GM18951 (cell line): ENCODE results near the gene ANKS3.
"Not testable (repeated sequence)": the region's sequence is repeated elsewhere in the genome, so short reads cannot be mapped to it uniquely, and the experiment has no call there.

Experiments
- POLR2A ChIP-seq: IDR thresholded peaks from 4 replicates; pipeline ENCODE4 v1.6.1; 2011; ENCODE audit warnings: mild to moderate bottlenecking; ENCODE audit not compliant: insufficient read length, insufficient read depth; ENCODE audit errors: extremely low read depth
- in situ Hi-C: fragments of 300-500 bp; cut with MboI; formaldehyde crosslinking; loops from one replicate; pipeline ENCODE4 v1.12.0; 2022; ENCODE audit warnings: low sequenced_read_pairs, mixed read lengths, inconsistent platforms; ENCODE audit not compliant: unreplicated experiment

ANKS3 gene

DNA sequence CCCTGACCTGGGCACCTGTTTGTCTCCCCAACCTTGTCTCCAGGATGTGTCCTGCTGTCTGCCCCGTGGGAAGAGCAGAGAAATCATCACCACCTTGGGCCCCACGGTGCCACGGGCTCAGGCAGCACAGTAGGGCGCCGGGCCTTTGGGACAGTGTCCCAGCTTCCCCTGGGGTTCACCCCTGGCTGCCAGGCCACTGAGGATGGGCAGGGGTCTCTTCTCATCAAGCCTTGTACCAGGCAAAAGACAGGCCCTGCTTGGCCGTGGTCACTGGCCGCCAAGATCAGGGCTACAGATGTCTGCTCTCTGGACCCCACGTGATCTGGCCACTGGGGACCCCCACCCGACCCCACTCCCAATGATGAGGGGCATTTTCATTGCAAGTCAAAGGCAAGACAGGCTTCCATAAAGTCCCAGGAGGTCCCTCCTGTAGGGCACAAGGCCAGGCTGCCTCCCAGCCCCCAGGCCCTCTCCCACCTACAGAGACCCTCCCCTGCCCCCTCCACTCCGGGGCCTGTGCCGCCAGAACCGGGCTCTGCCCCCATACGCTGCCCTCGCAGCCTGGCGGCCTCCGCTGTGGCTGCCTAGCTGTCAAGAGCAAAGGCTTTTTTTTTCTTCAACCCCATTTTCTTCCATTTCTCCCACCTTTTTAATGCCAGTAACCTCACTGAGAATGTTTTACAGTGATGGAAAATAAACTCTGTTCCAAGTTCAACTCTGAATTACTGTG, 14.8 kb upstream of the ANKS3 start:
- TF ChIP-seq POLR2A = no peak
- in situ Hi-C loops = no loop called here

DNA sequence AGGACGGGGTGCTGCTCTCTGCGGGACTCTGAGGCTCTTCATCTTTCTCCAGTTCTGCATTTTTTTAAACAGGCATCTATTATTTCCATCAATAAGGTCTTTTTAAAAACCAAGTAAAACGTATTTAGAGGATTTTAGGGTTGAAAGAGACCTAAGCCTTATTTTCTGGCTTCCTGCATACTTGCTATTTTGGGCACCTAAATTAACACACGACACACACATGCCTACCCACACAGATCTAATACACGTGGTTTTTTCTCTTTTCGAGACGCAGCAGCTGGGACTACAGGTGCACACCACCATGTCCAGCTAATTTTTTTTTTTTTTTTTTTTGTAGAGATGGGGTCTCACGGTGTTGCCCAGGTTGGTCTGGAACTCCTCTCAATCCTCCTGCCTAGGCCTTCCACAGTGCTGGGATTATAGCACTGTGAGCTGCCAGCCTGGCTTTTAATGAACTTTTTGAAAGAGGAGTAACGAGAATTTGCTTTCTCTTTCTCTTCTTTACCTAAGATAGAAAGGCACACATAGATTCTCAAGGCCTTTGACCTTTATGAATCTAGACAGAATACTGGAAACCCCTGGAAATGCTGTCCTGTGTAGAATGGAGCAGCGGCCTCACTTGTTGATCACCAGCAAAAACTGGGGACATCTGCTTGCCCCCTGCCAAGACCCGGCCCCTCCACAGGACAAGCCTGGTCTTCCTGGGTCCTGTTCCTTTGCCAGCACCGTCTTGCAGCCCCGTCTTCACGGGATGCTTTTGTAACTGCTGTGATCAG, 14.0 kb upstream of the ANKS3 start:
- TF ChIP-seq POLR2A = no peak
- in situ Hi-C loops = no loop called here

DNA sequence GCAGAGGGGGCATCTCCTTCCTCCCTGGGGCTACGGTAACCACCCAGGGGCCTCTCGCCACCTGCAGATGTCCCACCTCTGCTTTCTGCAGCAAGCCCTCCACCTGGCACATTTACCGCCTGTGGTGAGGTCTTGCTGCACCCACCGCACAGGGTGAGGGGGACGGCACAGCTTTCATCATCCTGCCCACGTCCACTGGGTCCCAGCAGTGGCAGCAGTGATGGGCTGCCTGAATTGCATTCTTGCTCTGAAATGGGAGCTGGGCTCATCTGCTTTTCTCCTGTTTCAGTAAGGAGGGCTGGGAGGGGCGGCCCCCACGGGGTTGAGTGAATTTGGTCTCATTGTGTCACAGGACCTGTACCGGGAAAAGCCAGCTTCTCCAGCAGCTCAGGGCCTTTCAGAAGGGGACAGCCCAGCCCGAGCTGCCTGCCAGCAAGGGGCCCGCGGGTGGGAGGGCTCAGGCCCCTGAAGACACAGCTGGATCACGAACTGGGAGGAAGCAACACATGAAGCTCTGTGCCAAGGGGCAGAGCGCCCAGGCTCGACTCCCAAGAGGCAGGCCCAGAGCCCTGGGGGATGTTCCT, 13.0 kb upstream of the ANKS3 start:
- no peak for TF ChIP-seq POLR2A
- in situ Hi-C loops = no loop called here

DNA sequence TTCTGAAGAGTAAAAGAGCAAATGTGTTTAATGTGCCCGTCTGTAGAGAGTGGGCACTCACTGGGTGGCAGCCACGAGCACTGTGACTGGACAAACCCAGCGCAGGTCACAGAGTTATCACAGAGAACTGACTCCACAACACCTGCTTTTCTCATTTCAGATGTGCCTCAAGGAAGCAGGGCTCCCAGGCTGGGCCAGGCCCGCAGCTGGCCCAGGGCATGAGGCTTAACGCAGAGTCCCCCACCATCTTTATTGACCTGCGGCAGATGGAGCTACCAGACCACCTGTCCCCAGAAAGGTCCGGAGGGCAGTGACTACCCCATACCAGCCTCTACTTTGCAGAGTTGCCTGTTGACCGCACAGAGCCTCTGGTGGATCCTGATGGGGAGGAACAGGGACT, 12.1 kb upstream of the ANKS3 start:
- TF ChIP-seq POLR2A = no peak
- in situ Hi-C loops = no loop called here

DNA sequence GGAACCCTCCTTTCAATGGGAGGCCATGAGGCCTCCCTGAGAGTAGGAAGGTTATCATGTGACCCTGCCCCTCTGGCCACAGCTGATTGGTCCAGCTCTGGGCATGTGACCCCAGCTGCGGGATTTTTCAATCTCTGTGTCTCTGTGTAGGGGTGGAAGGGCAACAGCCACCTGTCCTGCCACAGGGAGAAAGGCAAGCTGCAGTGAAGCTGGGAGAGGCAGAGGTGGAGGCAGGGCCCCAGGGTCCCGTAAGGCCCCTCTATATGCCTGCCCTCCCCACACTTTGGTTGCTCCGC, 11.2 kb upstream of the ANKS3 start:
- no peak for TF ChIP-seq POLR2A
- in situ Hi-C loops = no loop called here

DNA sequence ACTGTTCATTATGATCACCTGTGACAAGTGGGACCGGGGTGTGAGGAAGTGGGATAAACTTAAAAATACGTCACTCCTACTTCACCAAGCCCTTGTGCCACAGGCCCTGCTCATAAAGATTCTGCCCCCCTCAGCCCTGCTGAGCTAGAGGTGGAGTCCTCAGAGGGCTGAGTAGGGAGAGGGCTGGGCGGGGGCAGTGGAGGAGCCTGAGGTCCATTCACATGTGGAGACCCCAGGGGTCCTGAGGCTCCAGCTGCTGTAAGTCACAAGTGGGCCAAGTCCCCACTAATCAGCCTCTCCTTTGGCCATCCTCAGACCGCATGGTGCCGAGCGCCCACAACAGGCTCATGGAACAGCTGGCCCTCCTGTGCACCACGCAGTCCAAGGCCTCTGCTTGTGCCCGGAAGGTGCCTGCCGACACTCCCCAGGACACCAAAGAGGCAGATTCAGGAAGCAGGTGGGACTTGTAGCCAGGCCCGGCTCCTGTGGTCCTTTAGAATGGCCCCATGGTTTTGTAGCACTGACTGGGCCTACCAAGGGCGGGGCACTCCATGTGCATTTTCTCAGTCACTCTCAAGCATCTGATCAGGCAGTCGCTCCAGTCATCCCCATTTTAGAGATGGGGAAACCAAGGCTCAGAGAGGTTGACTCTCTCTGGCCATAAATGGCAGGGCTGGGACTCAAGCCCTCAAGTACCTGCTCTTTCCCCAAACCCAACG, 10.6 kb upstream of the ANKS3 start:
- TF ChIP-seq POLR2A = no peak
- in situ Hi-C loops = no loop called here

DNA sequence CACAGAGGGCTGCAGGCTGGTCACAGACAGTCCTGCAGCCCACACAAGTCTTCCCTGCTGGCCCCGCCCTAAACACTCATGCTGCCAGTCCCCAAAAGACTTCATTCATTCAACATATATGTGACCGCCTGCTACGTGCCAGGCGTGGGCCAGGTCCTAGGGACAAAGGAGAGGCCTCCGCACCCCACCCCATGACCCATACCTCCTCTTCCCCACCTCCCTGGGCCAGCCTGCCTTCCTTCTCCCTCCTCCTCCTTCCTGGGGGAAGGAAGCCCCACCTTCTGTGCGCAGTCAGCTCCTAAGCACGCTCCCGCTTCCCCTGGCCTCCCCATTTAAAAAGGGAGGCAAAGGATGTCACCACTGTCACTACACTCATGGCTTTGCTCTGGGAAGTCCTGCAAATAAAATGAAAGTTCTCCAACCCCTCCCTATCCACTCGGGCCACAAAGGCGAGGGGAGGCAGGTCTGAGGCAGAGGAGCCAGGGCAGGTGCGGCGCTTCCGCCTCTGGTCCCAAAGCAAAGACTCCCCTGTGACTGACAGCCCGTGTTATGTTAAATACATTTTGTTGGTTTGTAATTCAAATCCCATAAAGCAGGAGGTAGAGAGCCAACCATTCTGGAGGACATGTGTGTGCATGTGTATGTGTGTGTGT, 9.3 kb upstream of the ANKS3 start:
- no peak for TF ChIP-seq POLR2A
- in situ Hi-C loops = no loop called here

DNA sequence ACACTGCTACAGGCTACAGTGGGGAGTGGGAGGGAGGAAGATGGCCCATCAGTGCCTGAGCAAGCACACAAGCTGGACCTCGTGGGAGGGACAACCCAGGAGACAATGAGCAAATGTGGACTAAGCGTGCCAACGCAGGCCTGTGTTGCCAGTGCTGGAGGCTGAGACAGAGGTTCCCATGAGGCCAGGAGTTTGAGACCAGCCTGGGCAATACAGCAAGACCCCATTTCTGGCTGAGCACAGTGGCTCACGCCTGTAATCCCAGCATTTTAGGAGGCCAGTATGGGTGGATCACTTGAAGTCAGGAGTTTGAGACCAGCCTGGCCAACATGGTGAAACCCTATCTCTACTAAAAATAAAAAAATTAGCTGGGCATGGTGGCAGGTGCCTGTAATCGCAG, 4.3 kb upstream of the ANKS3 start:
- in situ Hi-C loops = not testable (repeated sequence)

DNA sequence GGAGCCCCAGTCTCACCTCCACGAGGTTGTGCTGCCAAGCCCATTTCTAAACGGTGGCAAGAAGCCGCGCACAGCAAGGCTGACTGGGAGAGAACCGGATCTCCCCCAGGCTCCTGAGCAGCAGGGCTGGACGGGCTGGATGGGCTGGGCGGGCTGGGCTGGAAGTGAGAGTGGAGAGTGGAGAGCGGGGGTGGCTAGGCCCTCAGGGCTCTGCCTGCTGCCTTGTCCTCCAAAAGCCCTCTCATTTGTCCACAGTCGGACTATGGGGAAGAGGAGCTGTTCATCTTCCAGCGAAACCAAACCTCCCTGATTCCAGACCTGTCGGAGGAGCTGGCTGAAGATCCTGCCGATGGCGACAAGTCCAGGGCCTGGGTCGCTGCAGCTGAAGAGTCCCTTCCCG, 3.5 kb upstream of the ANKS3 start:
- no peak for TF ChIP-seq POLR2A
- in situ Hi-C loops = no loop called here

DNA sequence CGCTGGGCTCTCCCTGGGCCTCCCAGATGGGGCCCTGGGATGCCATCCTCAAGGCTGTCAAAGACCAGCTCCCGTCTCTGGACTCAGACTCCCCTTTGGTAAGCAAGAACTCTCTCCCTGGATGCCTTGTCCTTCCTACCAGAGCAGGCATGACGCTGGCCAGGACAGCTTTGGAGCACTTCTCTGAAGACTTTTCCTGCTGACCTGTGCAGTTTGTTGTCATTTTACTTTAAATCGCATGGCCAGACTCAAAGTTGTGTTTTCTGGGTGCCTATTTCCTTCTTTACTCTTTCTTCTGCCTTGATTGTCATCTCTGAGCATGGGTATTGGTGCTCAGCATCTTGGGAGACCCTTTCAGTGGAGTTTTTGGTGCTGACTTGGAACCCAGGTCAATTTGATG, 2.5 kb upstream of the ANKS3 start:
- no peak for TF ChIP-seq POLR2A
- in situ Hi-C loops = no loop called here

DNA sequence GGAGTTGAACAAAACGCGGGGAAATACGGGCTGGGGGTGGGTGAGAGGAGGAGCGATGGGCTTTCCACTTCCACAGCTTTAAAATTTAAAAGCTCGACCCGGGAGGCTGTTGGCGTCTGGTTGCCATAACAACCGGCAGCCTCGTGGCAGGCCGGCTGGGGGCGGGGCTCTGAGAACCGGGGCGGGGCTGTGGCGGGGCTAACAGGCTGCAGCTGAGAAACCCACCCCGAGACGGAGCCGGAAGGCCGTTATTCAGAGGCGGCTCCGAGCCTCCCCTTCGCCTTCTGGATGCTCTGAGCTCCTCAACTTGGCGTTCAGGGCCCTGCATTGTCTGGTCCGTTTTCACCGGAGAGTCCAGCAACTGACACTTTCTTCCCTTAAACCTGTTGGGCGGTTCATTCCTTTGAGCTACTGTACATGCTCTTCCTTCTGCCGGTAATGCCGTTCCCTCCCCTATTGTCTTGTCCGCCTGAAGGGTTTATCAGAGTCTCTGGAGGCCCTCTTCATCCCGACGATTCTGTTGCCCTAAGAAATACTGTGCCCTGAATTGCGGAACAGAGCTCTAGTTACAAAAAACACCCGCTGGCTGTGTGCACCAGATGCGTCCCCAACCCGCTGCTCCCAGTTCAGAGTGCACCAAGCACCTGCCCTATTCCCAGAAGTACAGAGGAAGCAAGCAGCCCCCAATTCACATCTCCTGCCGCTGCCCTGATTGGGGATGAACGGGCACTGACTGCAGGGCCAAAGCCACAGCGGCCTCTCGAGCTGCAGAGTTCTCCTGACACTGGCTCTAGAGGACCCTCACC, 862 bp upstream of the ANKS3 start:
- in situ Hi-C loops = no loop called here

DNA sequence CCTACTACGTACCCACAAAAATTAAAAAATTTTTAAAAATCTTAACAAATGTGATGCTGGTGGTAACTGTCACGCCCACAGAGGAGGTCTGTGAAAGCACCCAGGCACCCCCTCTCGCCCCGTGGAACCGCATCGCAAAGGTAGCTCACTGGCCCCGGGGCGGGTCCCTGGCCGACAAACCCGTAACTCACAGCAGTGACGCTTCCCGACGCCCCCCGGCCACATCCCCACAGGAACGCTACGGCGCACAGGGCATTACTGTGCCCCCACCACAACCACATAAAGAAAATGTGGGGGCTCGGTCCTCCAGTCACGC, 366 bp downstream of the ANKS3 start:
- in situ Hi-C loops = no loop called here
- TF ChIP-seq POLR2A = no peak

More for the DNA sequence above, 862 bp upstream of the ANKS3 start:
- TF ChIP-seq POLR2A = peak; percentile 76

DNA sequence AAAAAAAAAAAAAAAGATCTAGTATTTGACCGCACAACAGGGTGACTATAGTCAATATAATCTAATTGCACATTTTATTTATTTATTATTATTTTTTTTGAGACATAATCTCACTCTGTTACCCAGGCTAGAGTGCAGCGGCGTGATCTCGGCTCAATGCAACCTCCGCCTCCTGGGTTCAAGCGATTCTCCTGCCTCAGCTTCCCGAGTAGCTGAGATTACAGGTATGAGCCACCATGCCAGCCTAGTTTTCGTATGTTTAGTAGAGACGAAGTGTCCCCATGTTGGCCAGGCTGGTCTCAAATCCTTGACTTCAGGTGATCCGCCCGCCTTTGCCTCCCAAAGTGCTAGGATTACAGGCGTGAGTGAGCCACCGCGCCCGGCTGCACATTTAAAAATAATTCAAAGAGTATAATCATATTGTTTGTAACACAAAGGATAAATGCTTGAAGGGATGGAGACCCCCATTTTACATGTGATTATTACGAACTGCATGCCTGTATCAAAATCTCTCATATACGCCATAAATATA, 794 bp downstream of the ANKS3 start:
- no peak for TF ChIP-seq POLR2A
- in situ Hi-C loops = no loop called here

DNA sequence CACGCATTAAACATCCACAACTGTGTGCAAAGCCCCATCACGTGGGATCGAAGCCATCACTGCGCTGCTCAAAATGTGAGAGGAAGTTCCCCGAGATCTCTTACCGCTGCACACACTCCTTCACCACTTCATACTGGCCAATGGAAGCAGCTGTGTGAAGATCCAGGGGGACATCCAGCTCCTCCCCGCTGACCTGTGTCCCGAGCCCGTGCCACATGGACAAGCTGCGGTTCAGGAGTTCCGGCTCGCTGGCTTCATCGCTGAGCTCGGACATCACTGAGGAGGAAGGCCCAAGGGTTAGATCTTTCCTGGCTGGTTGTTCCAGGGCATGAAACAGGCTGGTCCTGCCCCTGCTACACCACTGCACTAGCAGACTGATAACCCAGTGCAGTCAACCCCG, 4.2 kb downstream of the ANKS3 start:
- in situ Hi-C loops = no loop called here
- no peak for TF ChIP-seq POLR2A
